Measurements from ENCODE around the gene USH2A.
"Not testable (repeated sequence)": the region's sequence is repeated elsewhere in the genome, so short reads cannot be mapped to it uniquely, and the experiment has no call there.

USH2A gene

DNA sequence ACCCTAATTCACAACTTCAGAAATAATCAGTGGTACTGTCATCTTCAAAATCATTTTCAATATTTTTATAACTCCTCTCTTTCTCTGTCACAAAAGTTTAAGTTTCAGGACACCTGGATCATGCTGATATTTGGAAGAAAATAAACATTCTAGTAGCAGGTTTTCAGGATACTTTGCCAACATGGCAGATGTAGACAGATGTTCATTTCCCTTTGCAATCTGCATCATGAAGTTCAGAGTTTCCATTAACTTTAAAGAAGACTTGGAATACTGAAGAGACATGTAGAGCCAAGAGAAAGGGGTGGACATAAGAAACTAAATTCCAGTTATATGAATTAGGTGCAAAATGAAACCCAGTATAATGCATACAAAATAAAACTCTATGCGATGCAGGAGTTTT is 218.1 kb downstream of the USH2A start:
- no peak for DNase-seq (ENCODE audit: low read depth, low spot score)

DNA sequence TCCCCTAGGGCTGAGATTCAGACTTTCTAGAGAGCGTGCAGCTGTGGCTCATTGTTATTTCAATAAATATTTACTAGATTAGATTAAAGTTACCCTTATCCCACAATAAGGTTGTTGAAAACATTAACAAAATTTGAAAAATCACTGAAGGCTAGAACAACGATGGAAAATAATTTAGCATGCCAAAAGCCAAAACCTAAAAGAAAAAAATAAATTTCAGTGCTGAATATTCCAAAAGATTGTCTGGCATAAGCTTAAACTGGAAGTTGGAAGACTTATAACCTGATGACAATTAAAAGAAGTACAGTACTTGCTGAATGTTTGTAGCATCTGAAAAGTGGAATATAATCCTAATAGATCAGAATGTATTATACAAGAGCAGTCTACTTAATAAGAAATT is 221.3 kb downstream of the USH2A start:
- DNase-seq (ENCODE audit: low read depth, low spot score), result no peak

DNA sequence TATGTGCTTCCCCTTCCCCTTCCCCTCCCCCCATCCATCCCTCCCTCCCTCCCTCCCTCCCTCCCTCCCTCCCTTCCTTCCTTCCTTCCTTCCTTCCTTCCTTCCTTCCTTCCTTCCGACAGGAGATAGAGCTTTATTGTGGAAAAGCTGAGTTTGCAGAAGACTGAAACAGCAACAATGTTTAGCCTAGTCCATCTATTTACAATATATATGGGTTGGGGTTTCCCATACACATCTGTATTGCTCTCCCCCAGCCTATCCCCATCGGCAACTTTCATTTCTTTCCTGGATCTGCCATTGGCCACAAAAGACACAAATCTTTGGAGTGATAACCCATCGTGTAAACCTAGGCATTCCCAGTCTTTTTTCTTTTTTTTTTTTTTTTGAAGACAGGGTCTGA is 222.3 kb downstream of the USH2A start:
- DNase-seq (ENCODE audit: low read depth, low spot score), result no peak

DNA sequence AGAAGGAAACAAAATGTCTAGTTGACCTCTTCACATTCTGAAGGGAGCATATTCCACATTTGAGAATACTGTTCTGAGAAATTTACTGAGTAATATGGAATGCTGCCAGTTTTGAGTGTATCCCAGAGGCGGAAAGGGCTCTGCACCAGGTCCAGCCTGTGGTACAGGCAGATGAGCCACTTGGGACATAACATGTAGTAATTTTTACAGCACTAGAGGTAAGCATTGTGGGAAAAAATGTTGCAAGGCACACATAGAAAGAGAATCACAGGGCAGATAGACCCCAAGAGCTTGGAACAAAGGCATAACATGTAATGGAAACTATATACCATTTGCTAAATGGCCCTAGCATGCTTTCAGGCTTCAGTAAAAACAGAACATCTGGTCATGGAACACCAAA is 228.5 kb downstream of the USH2A start:
- DNase-seq (ENCODE audit: low read depth, low spot score), result no peak

DNA sequence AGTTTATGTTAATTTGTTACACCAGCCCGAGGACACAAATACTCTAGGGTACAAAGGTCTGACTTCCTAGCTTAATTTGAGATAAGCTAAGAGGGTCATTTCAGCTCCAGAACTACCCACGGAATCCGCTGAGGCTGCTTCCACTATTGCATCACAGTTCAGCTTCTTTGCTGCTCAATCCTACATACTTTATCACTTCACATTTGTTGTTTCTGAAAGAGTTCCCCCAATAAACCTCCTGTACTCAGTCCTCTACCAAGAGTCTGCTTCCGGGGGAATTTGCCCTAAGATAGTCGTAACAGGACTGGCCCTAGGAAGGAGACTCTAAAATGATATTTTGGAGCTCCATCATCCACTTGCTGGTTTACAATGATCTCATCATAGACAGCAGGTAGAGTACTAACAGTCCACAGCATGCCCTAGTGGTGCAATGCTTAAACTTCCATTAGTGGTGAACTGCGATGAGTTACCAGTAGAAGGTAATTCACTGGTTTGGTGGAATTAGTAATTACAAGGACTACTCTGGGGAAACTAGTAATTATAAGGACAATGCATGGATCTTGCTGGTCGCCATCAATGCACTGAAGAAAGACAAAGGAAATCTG is 229.3 kb downstream of the USH2A start:
- no peak for DNase-seq (ENCODE audit: low read depth, low spot score)

DNA sequence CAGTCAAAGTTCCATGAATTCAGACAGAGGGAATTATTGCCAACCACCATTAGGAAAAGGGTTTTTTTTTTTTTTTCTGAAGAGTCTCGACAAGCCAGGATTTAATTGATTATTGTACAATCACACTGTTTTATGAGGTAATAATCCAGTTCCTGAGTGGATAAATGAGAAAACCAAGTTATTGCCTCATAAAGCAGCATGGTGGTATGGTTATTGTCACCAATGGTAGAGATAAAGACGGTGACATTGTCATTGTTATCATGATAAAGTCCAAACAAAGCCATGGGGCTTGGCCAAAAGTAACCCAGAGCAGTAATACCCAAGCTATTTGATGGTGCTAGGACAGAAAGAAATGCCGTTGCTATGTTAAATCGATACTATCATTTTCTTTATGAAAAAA is 232.8 kb downstream of the USH2A start:
- no peak for DNase-seq (ENCODE audit: low read depth, low spot score)

DNA sequence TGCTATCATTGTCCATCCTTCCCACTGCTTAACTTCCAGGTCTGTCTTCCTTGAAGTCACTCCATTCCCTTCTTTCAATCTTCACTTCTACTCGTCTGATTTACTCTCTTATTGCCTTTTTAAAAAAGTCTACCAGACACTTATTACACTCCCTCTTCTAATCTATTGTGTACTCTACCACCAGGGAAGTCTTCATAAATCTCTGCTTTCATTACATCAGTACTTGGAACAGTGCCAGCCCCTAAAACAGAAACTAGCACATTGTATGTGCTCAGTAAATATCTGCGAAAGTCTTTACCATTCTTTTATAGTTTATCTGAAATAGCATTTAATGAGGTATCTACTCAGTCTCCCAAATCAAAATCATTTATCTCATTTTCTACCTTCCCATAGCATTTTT is 236.4 kb downstream of the USH2A start:
- DNase-seq (ENCODE audit: low read depth, low spot score), result peak; percentile 26

DNA sequence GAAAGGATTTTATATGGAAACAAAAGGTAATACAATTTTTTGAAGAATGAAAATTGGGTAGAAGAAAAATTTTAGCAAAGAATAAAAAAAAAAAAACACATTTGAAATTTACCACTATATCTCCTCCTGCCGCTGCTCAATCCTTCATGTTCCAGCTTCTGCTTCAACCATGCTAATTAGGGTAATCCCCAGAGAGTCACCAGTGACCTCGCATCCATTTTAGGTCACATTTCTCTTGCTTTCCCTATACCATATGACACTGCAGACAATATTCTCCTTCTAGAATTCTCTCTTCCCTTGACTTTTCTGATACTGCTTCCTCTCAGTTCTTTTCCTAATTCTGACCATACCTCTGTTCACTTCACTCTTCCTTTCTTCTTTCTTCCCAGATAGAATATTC is 237.1 kb downstream of the USH2A start:
- DNase-seq (ENCODE audit: low read depth, low spot score), result no peak

DNA sequence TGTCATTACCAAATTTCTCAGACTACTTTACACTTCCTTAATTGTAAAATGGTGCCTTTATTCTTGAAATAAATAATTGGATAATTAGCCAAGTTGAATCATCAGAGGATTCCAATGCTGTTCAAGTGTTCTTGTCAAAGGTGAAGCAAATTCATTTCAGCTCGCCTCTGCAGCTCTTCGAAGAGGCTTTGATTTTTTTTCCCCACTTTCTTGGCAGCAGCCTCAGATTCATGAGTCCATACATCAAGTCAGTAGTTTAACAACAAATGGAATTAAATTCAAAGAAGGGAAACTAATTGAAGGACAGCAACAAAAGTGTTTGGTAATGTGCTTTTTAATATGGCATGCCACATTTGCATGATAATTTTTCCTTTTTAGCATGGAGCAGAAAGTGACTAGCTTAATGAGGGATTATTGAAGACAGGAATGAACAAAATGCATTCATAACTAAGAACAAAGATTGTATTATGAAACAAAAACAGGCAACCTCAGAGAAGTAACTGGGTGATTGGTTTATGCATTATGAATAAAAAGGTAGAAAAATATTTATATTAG is 239.0 kb downstream of the USH2A start:
- peak; percentile 23 for DNase-seq (ENCODE audit: low read depth, low spot score)

DNA sequence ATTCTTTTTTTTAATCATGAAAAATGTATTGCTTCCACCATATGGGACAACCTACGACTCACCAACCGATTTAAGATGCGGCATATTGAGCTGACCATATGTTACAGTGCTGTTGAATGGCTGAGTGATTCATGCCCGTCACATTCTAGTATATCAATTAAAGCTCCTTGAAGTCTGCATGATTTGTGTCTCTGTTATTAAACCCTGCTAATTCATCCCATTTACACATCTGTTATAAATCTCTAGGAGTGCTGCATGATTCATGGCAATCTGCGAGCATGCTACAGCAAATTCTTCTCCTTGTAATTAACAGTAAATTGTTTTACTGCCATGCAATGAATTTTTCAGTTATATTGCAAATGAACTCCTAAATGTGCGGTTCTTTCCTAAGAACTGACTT is 239.8 kb downstream of the USH2A start:
- peak; percentile 20 for DNase-seq (ENCODE audit: low read depth, low spot score)

DNA sequence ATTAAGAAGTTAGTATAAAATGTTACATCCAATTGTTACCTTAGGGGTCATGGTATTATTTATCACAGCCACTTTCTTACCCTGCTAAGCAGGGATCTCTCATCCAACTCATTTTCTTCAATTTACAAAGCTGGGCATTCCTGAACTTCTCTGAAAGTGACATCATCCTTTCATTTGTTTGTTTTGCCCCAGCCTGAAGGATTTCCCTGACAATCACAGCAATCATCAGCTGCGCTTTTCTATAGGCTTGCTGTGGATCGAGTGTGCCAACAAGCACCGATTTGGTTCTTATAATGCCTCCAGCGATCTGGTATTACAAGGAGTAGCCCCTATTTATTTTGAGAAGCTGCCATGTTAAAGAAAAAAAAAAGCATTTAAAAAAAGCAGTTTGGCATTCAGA is 240.2 kb downstream of the USH2A start:
- DNase-seq (ENCODE audit: low read depth, low spot score), result peak; percentile 78

DNA sequence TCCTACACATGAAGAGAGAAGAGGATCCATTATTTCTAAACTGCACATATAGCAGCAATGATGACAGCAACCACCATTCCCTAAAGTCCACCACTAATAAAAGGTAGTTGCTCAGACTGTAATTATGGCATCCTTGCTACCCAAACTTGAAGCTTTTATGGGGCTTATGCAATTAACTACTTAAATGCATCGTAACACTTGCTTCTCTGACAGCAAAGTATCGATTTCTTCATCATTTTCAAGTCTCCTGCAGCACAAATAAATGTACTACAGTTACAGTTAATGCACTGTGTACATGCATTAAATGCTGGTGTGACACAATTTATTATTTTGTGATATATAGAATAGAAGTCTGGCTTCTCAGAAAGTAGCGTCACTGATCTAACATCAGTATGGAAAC is 241.7 kb downstream of the USH2A start:
- DNase-seq (ENCODE audit: low read depth, low spot score), result no peak

DNA sequence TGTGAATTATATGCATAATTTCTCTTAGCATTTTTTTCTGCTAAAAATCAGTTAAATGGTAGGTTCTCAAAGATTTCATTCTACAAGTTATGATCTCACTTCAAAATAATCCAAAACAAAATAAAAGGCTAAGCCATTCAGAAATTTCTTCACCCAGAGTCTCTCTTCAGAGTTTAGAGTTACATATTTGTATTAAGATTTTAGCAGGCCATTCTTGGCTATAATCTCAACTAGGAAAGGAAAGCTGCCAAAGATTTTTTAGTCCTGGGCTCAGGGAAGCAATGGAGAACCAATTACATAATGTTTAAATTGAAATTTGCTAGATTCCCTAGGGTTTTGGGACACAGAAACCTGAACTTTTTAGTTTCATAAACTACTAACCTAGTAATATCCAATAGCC is 245.0 kb downstream of the USH2A start:
- DNase-seq (ENCODE audit: low read depth, low spot score), result no peak

DNA sequence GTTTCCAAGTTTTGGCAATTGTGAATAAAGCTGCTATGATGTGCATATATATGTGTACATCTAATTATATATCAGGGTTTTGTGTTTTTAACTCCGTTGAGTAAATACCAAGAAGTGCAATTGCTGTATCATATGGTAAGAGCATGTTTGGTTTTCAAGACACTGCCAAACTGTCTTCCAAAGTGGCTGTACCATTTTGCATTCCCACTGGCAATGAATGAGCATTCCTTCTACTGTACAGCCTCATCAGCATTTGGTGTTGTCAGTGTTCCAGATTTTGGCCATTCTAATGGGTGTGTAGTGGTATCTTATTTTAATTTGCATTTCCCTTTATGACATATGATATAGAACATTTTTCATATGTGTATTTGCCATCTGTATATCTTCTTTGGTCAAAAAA is 246.3 kb downstream of the USH2A start:
- DNase-seq (ENCODE audit: low read depth, low spot score), result no peak

DNA sequence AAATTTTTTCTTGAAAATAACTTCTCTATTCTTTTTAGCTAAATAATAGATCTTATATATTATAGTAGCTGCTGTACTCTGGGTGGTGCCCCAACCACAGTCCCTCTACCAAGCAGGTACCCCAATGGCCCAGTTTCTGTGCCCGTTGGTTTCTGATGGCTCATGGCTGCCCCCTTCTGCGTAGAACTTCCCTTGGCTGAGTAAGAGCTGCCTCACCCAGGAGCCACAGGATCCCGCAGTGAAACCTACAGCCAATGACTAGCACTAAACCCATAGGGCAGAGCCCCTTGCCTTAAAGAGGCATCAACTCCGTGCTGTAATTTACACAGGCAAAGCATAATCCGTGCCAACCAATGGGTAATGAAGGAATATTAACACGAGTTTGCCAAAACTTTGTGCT is 247.5 kb downstream of the USH2A start:
- no peak for DNase-seq (ENCODE audit: low read depth, low spot score)

DNA sequence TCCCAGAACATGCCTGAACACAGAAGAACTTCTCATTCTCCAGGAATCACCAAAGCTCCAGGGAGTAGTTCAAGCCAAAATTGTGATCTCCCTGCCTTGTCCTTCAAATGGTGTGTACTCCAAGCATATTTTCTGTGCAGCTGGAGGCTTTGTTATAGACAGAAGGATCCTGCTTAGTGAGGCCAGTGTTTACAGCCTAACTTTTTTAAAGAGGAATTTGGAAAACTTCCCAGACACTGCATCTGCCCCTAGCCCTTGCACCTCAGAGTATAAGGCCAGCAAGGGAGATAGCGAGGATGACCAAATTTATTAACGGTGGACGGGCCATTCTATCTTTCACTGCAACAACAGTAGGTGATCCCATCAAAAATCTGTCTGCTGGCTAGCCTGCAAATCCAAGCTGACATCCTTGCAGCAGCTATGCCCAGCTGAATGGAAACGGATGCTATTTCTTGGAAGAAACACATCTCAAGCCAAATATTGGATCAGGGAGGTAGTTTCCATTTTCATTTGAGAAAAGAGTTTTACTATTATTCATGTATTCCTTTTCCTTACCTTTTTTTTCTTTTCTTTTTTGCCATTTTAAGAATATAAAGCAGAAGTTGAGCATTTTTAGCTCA is 249.8 kb downstream of the USH2A start:
- peak; percentile 3 for DNase-seq (ENCODE audit: low read depth, low spot score)

DNA sequence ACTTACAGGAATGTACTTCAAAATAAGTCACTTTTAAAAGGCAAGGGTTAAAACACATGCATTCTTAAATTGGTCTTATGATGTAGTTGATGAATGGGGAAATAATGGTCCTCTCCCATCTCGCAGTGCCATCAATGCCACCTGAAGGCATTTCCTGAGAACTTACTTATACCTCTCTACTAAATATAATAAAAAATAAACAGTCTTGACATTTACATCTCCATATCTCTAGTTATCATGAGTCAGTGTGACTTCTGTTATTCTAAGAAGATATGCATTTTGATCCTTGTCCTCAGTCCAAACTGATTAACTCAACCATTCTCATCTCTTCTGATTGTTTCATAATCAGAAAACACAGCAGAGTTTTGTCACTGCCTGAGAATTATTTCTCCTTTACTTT is 253.9 kb downstream of the USH2A start:
- DNase-seq (ENCODE audit: low read depth, low spot score), result no peak

DNA sequence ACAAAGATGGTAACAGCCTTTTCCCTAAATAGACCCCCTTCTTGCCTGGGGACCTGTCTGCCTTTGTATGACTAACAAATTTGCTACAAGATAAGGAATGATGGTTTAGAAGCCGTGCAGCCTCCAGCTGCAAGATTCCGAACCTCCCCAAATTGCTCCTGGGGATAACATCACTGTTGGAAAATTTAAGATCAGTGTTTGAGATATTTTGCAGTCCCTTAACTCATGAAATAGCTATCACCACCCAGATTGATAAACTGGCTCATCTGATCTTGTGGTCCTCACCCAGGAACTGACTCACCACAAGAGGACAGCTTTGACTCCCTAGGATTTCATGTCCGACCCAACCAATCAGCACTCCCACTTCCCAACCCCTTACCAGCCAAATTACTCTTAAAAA is 254.7 kb downstream of the USH2A start:
- no peak for DNase-seq (ENCODE audit: low read depth, low spot score)

DNA sequence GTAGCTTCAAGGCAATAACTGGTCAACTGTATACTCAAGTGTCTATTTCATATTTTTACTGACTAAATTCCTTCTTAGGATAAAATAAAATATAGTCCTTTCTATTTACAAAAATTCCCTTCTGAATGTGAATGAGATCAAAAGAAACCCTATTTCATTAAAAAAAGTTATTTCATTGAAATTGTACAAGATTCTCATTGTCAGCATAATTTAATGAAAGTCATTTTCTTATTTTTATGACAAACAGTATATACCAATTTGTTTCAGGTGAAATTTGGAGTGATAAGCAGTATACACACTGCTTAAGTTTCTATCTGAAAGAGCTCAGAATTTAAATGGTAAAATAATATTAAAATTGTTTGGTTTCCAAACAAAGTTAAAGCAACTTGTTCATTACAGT is 269.2 kb downstream of the USH2A start:
- DNase-seq (ENCODE audit: low read depth, low spot score), result no peak

DNA sequence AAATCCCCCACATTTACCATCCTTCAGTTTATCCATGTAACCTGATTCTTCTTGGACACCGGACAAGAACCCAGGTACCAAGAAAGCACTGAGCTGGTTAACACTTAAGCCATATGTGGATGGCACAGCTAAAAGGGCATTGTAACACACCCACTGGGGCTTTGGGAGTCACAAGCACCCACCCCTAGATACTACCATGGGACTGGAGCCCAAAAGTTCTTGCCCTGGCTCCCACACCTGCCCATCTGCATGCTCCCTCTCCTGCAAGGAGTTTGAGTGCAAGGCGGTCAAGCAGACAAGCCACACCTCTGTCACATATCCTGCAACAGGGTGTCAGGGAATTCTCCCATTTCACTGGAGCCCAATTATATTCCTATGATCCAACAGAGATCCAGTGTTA is 270.1 kb downstream of the USH2A start:
- no peak for DNase-seq (ENCODE audit: low read depth, low spot score)

DNA sequence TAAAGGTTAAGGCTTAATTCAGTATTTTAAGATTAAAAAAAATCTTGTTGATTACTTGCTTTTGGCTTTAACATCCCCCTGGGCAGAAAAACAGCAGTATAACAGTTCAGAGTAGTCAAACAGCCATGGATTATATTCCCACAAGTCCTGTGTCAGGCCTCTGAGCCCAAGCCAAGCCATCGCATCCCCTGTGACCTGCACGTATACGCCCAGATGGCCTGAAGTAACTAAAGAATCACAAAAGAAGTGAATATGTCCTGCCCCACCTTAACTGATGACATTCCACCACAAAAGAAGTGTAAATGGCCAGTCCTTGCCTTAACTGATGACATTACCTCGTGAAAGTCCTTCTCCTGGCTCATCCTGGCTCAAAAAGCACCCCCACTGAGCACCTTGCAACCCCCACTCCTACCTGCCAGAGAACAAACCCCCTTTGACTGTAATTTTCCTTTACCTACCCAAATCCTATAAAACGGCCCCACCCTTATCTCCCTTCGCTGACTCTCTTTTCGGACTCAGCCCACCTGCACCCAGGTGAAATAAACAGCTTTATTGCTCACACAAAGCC is 277.7 kb downstream of the USH2A start:
- not testable (repeated sequence) for DNase-seq (ENCODE audit: low read depth, low spot score)

DNA sequence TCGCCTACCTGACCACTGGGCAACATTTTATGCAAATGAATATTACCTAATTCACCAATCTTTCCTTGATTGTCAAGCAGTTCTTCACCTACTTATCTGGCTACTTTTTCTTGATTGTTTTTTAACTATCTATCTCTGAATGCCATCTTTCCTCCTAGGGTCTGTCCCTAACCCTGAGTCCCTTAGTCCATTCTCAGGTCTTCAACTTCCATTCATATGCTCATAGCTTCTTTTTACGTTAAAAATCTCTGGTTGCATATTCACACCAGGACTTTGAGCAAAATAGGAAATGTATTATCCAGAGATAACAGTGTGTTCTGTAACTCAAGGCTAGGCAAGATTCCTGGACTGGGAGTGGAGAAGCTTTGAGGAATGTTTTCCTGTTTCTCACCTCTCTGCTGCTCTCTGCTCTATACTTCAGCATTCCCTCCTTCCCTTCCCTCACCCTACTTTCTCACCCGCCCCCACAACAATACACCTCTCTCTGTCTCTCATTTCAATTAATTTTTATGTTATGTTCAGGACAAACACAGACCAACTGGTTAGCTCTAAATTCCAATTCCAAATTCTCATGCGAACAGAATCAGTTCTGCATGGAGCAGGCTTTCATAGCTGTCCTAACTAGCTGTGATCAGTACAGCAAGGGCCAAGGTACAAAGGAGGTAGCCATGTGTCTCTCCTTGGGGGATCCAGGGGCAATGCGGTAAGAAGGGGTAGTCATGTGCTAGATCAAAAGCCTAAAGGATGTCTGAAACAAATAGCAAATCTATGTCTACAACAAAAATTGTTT is 278.4 kb downstream of the USH2A start:
- DNase-seq (ENCODE audit: low read depth, low spot score), result no peak

DNA sequence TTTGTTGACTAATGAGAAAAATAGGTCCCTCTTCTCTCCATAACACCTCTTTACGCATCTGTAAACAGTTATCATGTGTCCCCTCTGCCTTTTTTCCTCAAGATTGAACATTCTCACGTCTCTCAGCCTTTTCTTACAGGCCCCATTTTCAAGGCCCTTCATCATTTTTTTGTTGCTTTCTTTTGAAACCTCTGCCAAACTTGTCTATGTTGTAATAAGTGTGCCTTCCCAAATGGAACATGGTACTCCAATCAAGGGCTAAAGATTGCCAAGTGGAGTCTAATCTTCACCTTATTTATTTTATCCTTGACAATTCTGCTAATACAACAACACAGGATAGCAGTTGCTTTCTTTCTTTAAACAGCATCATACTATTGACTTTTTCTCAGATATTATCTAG is 280.3 kb downstream of the USH2A start:
- no peak for DNase-seq (ENCODE audit: low read depth, low spot score)

All from astrocyte of the hippocampus (primary cell).